ENCODE data around the gene ALCAM.

Gene ALCAM

DNA sequence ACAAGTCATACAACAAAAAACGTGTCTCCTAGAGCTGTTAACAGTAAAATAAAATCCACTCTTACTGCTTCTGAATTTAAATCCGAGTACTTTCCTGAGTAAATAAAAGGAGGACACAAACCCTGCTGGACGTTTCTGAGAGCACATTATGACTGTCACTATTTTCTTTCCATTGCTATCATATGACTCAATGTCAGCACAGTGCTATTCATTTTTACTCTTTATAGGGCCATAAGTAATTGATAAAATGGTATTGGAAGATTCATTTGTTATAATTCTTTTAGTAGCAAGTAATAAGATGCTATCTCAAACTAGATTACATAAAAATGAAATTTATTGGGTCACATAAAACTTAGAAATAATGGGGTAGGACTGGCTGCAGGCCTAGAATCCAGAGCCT lies 68.6 kb downstream of the ALCAM start:
- H4K20me1 ChIP-seq (ENCODE audit: insufficient read depth, low read length) = no peaks in the 10 kb centered on the region
- H3K27me3 ChIP-seq (replicated peaks; ENCODE audit: insufficient read depth, low read length) = no peaks in the 10 kb centered on the region
- H3K4me2 ChIP-seq (ENCODE audit: low read depth, low read length) = no peak overlapping the region
- no peaks in the 10 kb centered on the region for H3F3A ChIP-seq (ENCODE audit: insufficient read depth, low read length)
- no peak for DNase-seq
- no peak overlapping the region for H3K27ac ChIP-seq (ENCODE audit: low read length)
- H3K4me3 ChIP-seq (ENCODE audit: low read length) = no peak overlapping the region
- no peaks in the 10 kb centered on the region for H3K79me2 ChIP-seq (ENCODE audit: low read length)
- no peak overlapping the region for H2AFZ ChIP-seq (ENCODE audit: low read length)
- H3K4me1 ChIP-seq (ENCODE audit: low read length) = no peaks in the 10 kb centered on the region
- no peaks in the 10 kb centered on the region for H3K9me2 ChIP-seq (replicated peaks; ENCODE audit: insufficient read depth, low read length)
- H3K36me3 ChIP-seq (replicated peaks; ENCODE audit: insufficient read depth, low read length) = no peaks in the 10 kb centered on the region
- no peaks in the 10 kb centered on the region for H3K9me3 ChIP-seq (replicated peaks; ENCODE audit: insufficient read depth, low read length)
- H3K9ac ChIP-seq (ENCODE audit: low read length) = no peak overlapping the region
- no peak for TF ChIP-seq EZH2 (optimal IDR thresholded peaks at IDR 0.05; ENCODE audit: low read depth, low read length)
- no peak for TF ChIP-seq EZH2phosphoT487 (IDR thresholded peaks at IDR 0.05; ENCODE audit: low read length)
- TF ChIP-seq, protein P1, sequence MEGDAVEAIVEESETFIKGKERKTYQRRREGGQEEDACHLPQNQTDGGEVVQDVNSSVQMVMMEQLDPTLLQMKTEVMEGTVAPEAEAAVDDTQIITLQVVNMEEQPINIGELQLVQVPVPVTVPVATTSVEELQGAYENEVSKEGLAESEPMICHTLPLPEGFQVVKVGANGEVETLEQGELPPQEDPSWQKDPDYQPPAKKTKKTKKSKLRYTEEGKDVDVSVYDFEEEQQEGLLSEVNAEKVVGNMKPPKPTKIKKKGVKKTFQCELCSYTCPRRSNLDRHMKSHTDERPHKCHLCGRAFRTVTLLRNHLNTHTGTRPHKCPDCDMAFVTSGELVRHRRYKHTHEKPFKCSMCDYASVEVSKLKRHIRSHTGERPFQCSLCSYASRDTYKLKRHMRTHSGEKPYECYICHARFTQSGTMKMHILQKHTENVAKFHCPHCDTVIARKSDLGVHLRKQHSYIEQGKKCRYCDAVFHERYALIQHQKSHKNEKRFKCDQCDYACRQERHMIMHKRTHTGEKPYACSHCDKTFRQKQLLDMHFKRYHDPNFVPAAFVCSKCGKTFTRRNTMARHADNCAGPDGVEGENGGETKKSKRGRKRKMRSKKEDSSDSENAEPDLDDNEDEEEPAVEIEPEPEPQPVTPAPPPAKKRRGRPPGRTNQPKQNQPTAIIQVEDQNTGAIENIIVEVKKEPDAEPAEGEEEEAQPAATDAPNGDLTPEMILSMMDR (IDR thresholded peaks at IDR 0.05; ENCODE audit: low read length) = no peak

DNA sequence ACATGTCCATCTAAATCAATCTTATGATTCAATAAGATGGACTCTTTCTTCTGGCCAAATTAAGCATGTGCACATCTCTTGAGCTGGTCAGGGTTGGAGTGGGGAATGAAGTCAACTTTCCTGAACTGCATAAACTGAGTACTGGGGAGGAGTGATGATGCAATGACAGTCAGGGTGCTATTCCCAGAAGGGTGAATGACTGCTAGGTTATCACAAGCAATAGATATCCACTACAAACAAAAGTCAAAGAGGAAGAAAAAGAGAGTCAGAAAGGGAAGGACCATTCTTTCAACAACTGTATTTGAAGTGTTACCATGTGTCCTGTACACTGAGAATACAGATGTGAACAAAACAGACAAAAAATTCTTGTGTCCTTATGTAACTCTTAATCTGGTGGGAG lies 70.0 kb downstream of the ALCAM start:
- H3K27ac ChIP-seq (ENCODE audit: low read length) = no peak overlapping the region
- H3K27me3 ChIP-seq (replicated peaks; ENCODE audit: insufficient read depth, low read length) = no peaks in the 10 kb centered on the region
- H3K9ac ChIP-seq (ENCODE audit: low read length) = no peak overlapping the region
- H3K4me3 ChIP-seq (ENCODE audit: low read length) = no peak overlapping the region
- no peaks in the 10 kb centered on the region for H3K36me3 ChIP-seq (replicated peaks; ENCODE audit: insufficient read depth, low read length)
- H3K9me3 ChIP-seq (replicated peaks; ENCODE audit: insufficient read depth, low read length) = no peaks in the 10 kb centered on the region
- DNase-seq = no peak
- no peaks in the 10 kb centered on the region for H3K9me2 ChIP-seq (replicated peaks; ENCODE audit: insufficient read depth, low read length)
- TF ChIP-seq, protein P1 (IDR thresholded peaks at IDR 0.05; ENCODE audit: low read length) = no peak
- TF ChIP-seq EZH2phosphoT487 (IDR thresholded peaks at IDR 0.05; ENCODE audit: low read length) (no peak), EZH2 (optimal IDR thresholded peaks at IDR 0.05; ENCODE audit: low read depth, low read length) (no peak)
- H3K79me2 ChIP-seq (ENCODE audit: low read length) = no peaks in the 10 kb centered on the region
- H3F3A ChIP-seq (ENCODE audit: insufficient read depth, low read length) = no peaks in the 10 kb centered on the region
- H2AFZ ChIP-seq (ENCODE audit: low read length) = no peak overlapping the region
- H4K20me1 ChIP-seq (ENCODE audit: insufficient read depth, low read length) = no peaks in the 10 kb centered on the region
- H3K4me2 ChIP-seq (ENCODE audit: low read depth, low read length) = no peak overlapping the region
- no peaks in the 10 kb centered on the region for H3K4me1 ChIP-seq (ENCODE audit: low read length)

DNA sequence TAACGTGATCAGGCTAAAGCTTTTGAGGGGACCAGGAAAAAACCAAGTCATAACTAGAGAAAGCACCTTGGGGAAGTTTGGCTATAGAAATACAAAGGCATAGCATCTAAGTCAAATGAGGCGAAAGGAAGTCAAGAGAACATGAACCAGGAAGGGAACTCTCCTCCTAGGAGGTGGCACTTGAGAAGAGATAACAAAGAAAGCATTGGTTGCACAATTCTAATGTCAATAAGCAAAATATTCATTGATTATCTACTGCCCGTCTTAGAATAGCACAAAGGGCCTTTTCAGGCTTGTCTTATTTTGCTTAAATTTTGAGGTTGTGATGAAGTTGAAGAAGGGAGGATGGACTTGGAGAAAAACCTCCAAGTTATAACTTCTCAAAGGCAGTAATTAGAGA lies 73.4 kb downstream of the ALCAM start:
- Histone ChIP-seq H3K36me3 (replicated peaks; ENCODE audit: insufficient read depth, low read length) (no peaks in the 10 kb centered on the region), H3K4me1 (ENCODE audit: low read length) (no peaks in the 10 kb centered on the region), H3K27me3 (replicated peaks; ENCODE audit: insufficient read depth, low read length) (no peaks in the 10 kb centered on the region), H3K4me2 (ENCODE audit: low read depth, low read length) (no peak overlapping the region), H3K4me3 (ENCODE audit: low read length) (no peak overlapping the region), H3K9me3 (replicated peaks; ENCODE audit: insufficient read depth, low read length) (no peaks in the 10 kb centered on the region), H4K20me1 (ENCODE audit: insufficient read depth, low read length) (no peaks in the 10 kb centered on the region), H3K9me2 (replicated peaks; ENCODE audit: insufficient read depth, low read length) (no peaks in the 10 kb centered on the region), H3F3A (ENCODE audit: insufficient read depth, low read length) (no peaks in the 10 kb centered on the region), H3K79me2 (ENCODE audit: low read length) (no peaks in the 10 kb centered on the region), H3K27ac (ENCODE audit: low read length) (no peak overlapping the region), H2AFZ (ENCODE audit: low read length) (no peak overlapping the region), H3K9ac (ENCODE audit: low read length) (no peak overlapping the region)
- DNase-seq = no peak
- no peak for TF ChIP-seq EZH2phosphoT487 (IDR thresholded peaks at IDR 0.05; ENCODE audit: low read length)
- TF ChIP-seq, protein P1 (IDR thresholded peaks at IDR 0.05; ENCODE audit: low read length) = no peak
- no peak for TF ChIP-seq EZH2 (optimal IDR thresholded peaks at IDR 0.05; ENCODE audit: low read depth, low read length)
